H1 (cell line): ENCODE data around the gene GOLGA6C. TPM values are rescaled to one million over a fixed set of nuclear protein-coding genes. Genes with fewer than 3 reads are reported as not detected.
"Not testable (repeated sequence)": the region's sequence is repeated elsewhere in the genome, so short reads cannot be mapped to it uniquely, and the experiment has no call there.

Experiments used
- CTCF ChIA-PET: fragments of 300-600 bp; sonication (Branson Sonifier 250); formaldehyde crosslinking; loops from one replicate; lab custom pipeline; 2021; ENCODE audit not compliant: partially characterized antibody; lab: Charles Lee
- POLR2A ChIA-PET: fragments of 300-600 bp; sonication (Branson Sonifier 250); formaldehyde crosslinking; loops from one replicate; lab custom pipeline; 2021; ENCODE audit warnings: inconsistent platforms; ENCODE audit not compliant: partially characterized antibody; lab: Charles Lee
- DNase-seq, 2 experiments: peaks; one replicate each; pipeline versions ENCODE4 v3.0.0 to v3.0.0-alpha.2; 2010 to 2022; ENCODE audit warnings: low spot score in 2 of 2, low read depth in 1 of 2, mixed read lengths in 1 of 2
- FAIRE-seq: peaks from 2 replicates; lab custom pipeline; 2011; peaks lifted over from hg19 to GRCh38; lab: Jason Lieb, UNC
- H2AFZ ChIP-seq: 2 replicates; pipeline ENCODE4 v1.8.1; 2012; ENCODE audit warnings: low read length, inconsistent platforms
- H2AK5ac ChIP-seq: 2 replicates; pipeline ENCODE4 v1.6.1; 2013; ENCODE audit warnings: low read depth, low read length
- H2BK120ac ChIP-seq: replicated peaks from 2 replicates; pipeline ENCODE3; 2013; ENCODE audit warnings: low read depth, low read length, inconsistent platforms
- H2BK12ac ChIP-seq: 2 replicates; pipeline ENCODE4 v1.6.1; 2013; ENCODE audit warnings: low read depth, low read length
- H2BK15ac ChIP-seq: 2 replicates; pipeline ENCODE4 v1.6.1; 2013; ENCODE audit warnings: low read length
- H2BK20ac ChIP-seq: 2 replicates; pipeline ENCODE4 v1.6.1; 2013; ENCODE audit warnings: low read length
- H2BK5ac ChIP-seq: 2 replicates; pipeline ENCODE4 v1.6.1; 2013; ENCODE audit warnings: low read depth, low read length
- H3K14ac ChIP-seq: 2 replicates; pipeline ENCODE4 v1.6.1; 2013; ENCODE audit warnings: inconsistent platforms; ENCODE audit not compliant: insufficient read length
- H3K18ac ChIP-seq: 2 replicates; pipeline ENCODE4 v1.6.1; 2013; ENCODE audit warnings: low read length; ENCODE audit errors: extremely low read depth
- H3K23ac ChIP-seq: 2 replicates; pipeline ENCODE4 v1.6.1; 2013; ENCODE audit warnings: inconsistent platforms; ENCODE audit not compliant: insufficient read length
- H3K23me2 ChIP-seq: 2 replicates; pipeline ENCODE4 v1.6.1; 2013; ENCODE audit warnings: low read depth, low read length
- H3K27ac ChIP-seq: 2 replicates; pipeline ENCODE4 v1.6.1; 2011; ENCODE audit warnings: low read depth, low read length, inconsistent platforms
- H3K27me3 ChIP-seq, 4 experiments: replicated peaks in 1 of 4; 1 replicate in 1 of 4; 2 replicates in 3 of 4; pipeline versions ENCODE4 v1.6.1 to v1.8.1; 2011 to 2013; ENCODE audit warnings: low read length in 3 of 4, mild to moderate bottlenecking in 3 of 4, inconsistent platforms in 2 of 4, mixed read lengths in 2 of 4, moderate library complexity in 1 of 4; ENCODE audit not compliant: control insufficient read depth in 3 of 4, insufficient read depth in 3 of 4; ENCODE audit errors: extremely low read depth in 1 of 4
- H3K36me3 ChIP-seq, 4 experiments: 2 replicates each; pipeline versions ENCODE4 v1.6.1 to v1.8.1; 2011 to 2013; ENCODE audit warnings: mild to moderate bottlenecking in 4 of 4, low read length in 3 of 4, moderate library complexity in 2 of 4, control low read depth in 1 of 4, inconsistent platforms in 1 of 4; ENCODE audit not compliant: insufficient read depth in 4 of 4, control insufficient read depth in 2 of 4
- H3K4ac ChIP-seq: replicated peaks from 2 replicates; pipeline ENCODE3; 2013; ENCODE audit warnings: low read length, low read depth, mixed read lengths, inconsistent platforms; ENCODE audit not compliant: insufficient read length
- H3K4me1 ChIP-seq, 4 experiments: replicated peaks in 1 of 4; 1 replicate in 1 of 4; 2 replicates in 3 of 4; pipeline versions ENCODE4 v1.6.1 to v1.8.1; 2011 to 2013; ENCODE audit warnings: low read length in 3 of 4, inconsistent platforms in 2 of 4, mixed read lengths in 1 of 4; ENCODE audit not compliant: insufficient read depth in 4 of 4, control insufficient read depth in 3 of 4
- H3K4me2 ChIP-seq, 2 experiments: 2 replicates each; pipeline versions ENCODE4 v1.6.1 to v1.8.1; 2011 to 2013; ENCODE audit warnings: low read depth in 2 of 2, low read length in 2 of 2, control low read depth in 1 of 2, inconsistent platforms in 1 of 2, mild to moderate bottlenecking in 1 of 2; ENCODE audit not compliant: insufficient read depth in 1 of 2
- H3K4me3 ChIP-seq, 4 experiments: fragments of 200-600, 300-600 bp in 1 of 4; sonication (generic), shearing (Covaris generic), sonication (Bioruptor Twin) in 1 of 4; 2 replicates each; pipeline versions ENCODE4 v1.5.1 to v1.8.1; 2011 to 2016; ENCODE audit warnings: low read length in 4 of 4, low read depth in 3 of 4, control low read depth in 2 of 4, inconsistent platforms in 2 of 4, mild to moderate bottlenecking in 2 of 4, mixed read lengths in 1 of 4, moderate library complexity in 1 of 4; ENCODE audit not compliant: insufficient read depth in 2 of 4; ENCODE audit errors: extremely low read depth in 1 of 4
- H3K56ac ChIP-seq: replicated peaks from 2 replicates; pipeline ENCODE3; 2013; ENCODE audit warnings: low read depth, mild to moderate bottlenecking, mixed read lengths, low read length, inconsistent platforms; ENCODE audit not compliant: insufficient read length
- H3K79me1 ChIP-seq: 2 replicates; pipeline ENCODE4 v1.6.1; 2013; ENCODE audit warnings: low read depth, low read length, control low read depth
- H3K79me2 ChIP-seq, 2 experiments: 2 replicates each; pipeline versions ENCODE4 v1.6.1 to v1.8.1; 2012 to 2013; ENCODE audit warnings: low read length in 2 of 2, mild to moderate bottlenecking in 2 of 2, inconsistent platforms in 1 of 2; ENCODE audit not compliant: insufficient read depth in 2 of 2, control insufficient read depth in 1 of 2
- H3K9ac ChIP-seq, 4 experiments: replicated peaks in 1 of 4; 1 replicate in 1 of 4; 2 replicates in 3 of 4; pipeline versions ENCODE4 v1.6.1 to v1.8.1; 2011 to 2013; ENCODE audit warnings: low read depth in 3 of 4, low read length in 3 of 4, control low read depth in 2 of 4, mild to moderate bottlenecking in 2 of 4, moderate library complexity in 2 of 4, inconsistent platforms in 1 of 4; ENCODE audit errors: extremely low read depth in 1 of 4
- H3K9me3 ChIP-seq, 2 experiments: 2 replicates each; pipeline versions ENCODE4 v1.6.1 to v1.8.1; 2012 to 2013; ENCODE audit warnings: mild to moderate bottlenecking in 2 of 2, moderate library complexity in 2 of 2, control low read depth in 1 of 2, inconsistent platforms in 1 of 2, low read depth in 1 of 2, low read length in 1 of 2, mixed read lengths in 1 of 2; ENCODE audit not compliant: insufficient read depth in 2 of 2
- H4K20me1 ChIP-seq, 2 experiments: replicated peaks in 1 of 2; 2 replicates each; pipeline versions ENCODE3 to v1.8.1; 2011 to 2013; ENCODE audit warnings: inconsistent platforms in 2 of 2, low read length in 2 of 2, mild to moderate bottlenecking in 1 of 2; ENCODE audit not compliant: insufficient read depth in 2 of 2, control insufficient read depth in 1 of 2
- H4K5ac ChIP-seq: 2 replicates; pipeline ENCODE4 v1.6.1; 2013; ENCODE audit warnings: low read length, low read depth, mixed read lengths, inconsistent platforms; ENCODE audit not compliant: insufficient read length
- H4K8ac ChIP-seq: 2 replicates; pipeline ENCODE4 v1.8.0; 2013; ENCODE audit warnings: mild to moderate bottlenecking, moderate library complexity, low read length, inconsistent platforms; ENCODE audit not compliant: insufficient read depth; ENCODE audit errors: extremely low read depth
- H4K91ac ChIP-seq: replicated peaks from 2 replicates; pipeline ENCODE3; 2013; ENCODE audit warnings: low read length, mixed read lengths, inconsistent platforms; ENCODE audit not compliant: insufficient read length
- ASH2L ChIP-seq: fragments of 200-600, 300-600 bp; sonication (generic); IDR thresholded peaks from one replicate; pipeline ENCODE4 v1.7.1; 2017; ENCODE audit warnings: low read length
- CTBP2 ChIP-seq: IDR thresholded peaks from 2 replicates; pipeline ENCODE4 v1.7.0; 2011; ENCODE audit warnings: borderline replicate concordance, mild to moderate bottlenecking, moderate library complexity, mixed read lengths, low read length; ENCODE audit not compliant: insufficient read depth, insufficient read length
- E2F6 ChIP-seq: IDR thresholded peaks from 2 replicates; pipeline ENCODE4 v1.6.1; 2012; ENCODE audit warnings: inconsistent platforms
- NANOG ChIP-seq: IDR thresholded peaks from 2 replicates; pipeline ENCODE4 v1.6.1; 2011; ENCODE audit warnings: low read length, low read depth, mild to moderate bottlenecking, inconsistent platforms; ENCODE audit not compliant: insufficient read depth, poor library complexity, severe bottlenecking
- WGBS, 2 experiments: shearing (Covaris generic) in 1 of 2; methylation state at CpG; one replicate each; pipeline versions ENCODE4 v1.1.6 to v1.1.7; 2013 to 2015; ENCODE audit warnings: low lambda C conversion rate in 2 of 2, mixed read lengths in 2 of 2, inconsistent platforms in 1 of 2, low coverage in 1 of 2, missing lambda C conversion rate in 1 of 2; ENCODE audit not compliant: insufficient replicate concordance in 2 of 2, insufficient coverage in 1 of 2, insufficient read length in 1 of 2; ENCODE audit errors: extremely low coverage in 1 of 2, missing lambda C conversion rate in 1 of 2; 5-methylcytosine and 5-hydroxymethylcytosine counted together
- polyA plus RNA-seq, 7 experiments: library from polyadenylated mRNA; depleted of rRNA in 3 of 7; stranded (reverse) in 5 of 7; unstranded in 2 of 7; fragments of >200 nt in 5 of 7; fragments of 200-250 nt in 2 of 7; gene quantifications; 1 replicate in 5 of 7; 2 replicates in 1 of 7; 4 replicates in 1 of 7; pipeline versions ENCODE4 v1.2.1 to v1.2.3, GENCODE V29; 2011 to 2013; ENCODE audit warnings: missing spikeins in 2 of 7, mixed read lengths in 2 of 7
- total RNA-seq: library from RNA; stranded (reverse); fragmentation: NEBNext Ultra II Directional; extraction: Animal tissue kit (Norgen Biotek cat#: 25700); gene quantifications from 2 replicates; pipeline ENCODE4 v1.2.1, GENCODE V29; 2021

GOLGA6C gene
- total and polyA plus RNA-seq, 2 of the 8 experiments (the other 6 are each of a cell fraction or from before 2014, with no cell fraction given): 0.14 to 0.35 TPM

GRCh38 chr15:75224281-75224680 is 33.9 kb upstream of the GOLGA6C start (continued):
- TF ChIP-seq NANOG (no peak), E2F6 (no peak), CTBP2 (no peak), ASH2L (no peak)

GRCh38 chr15:75225102-75225836 is 32.9 kb upstream of the GOLGA6C start:
- H3K4ac ChIP-seq, DNase-seq, H2BK5ac ChIP-seq, H3K27me3 ChIP-seq, H3K9me3 ChIP-seq, POLR2A ChIA-PET, H3K56ac ChIP-seq, H3K4me1 ChIP-seq, H4K91ac ChIP-seq, H4K20me1 ChIP-seq, H4K5ac ChIP-seq, H3K79me1 ChIP-seq, H3K23me2 ChIP-seq, H2AK5ac ChIP-seq, H4K8ac ChIP-seq, H3K4me2 ChIP-seq, H2AFZ ChIP-seq, H3K18ac ChIP-seq, H3K23ac ChIP-seq, H2BK20ac ChIP-seq, H3K27ac ChIP-seq, H3K14ac ChIP-seq, H3K36me3 ChIP-seq, H3K79me2 ChIP-seq, H2BK12ac ChIP-seq, H3K4me3 ChIP-seq, H3K9ac ChIP-seq, H2BK120ac ChIP-seq, FAIRE-seq, H2BK15ac ChIP-seq: not testable (repeated sequence)
- 87% methylated on average over 9 of the region's 10 CpGs; no CpG with 5 or more reads in 1 of the 2 experiments for WGBS, 2 experiments
- CTCF ChIA-PET: interaction anchor here (0.8 kb wide), 1 partner anchor 92 kb away, joined by 3 read pairs; no protein-coding TSS in a partner anchor
